Spinal cord (tissue), 10 donors: Measurements from ENCODE around the gene SSH2. TPM values are rescaled to one million over a fixed set of nuclear protein-coding genes. Genes with fewer than 3 reads are reported as not detected.
"Not testable (repeated sequence)": the region's sequence is repeated elsewhere in the genome, so short reads cannot be mapped to it uniquely, and the experiment has no call there.

ENCODE experiments used
- DNase-seq, 6 donors: peaks; one replicate each; pipeline versions ENCODE4 v3.0.0 to v3.0.0-alpha.2; 2013 to 2015; ENCODE audit warnings: low spot score in 6 of 6, low read depth in 4 of 6
- H3K27ac ChIP-seq: one replicate; pipeline ENCODE4 v1.5.1; 2013; ENCODE audit warnings: low read depth, low read length, control low read depth
- H3K27me3 ChIP-seq: one replicate; pipeline ENCODE4 v1.6.1; 2013; ENCODE audit warnings: low read length; ENCODE audit not compliant: control insufficient read depth, insufficient read depth
- H3K36me3 ChIP-seq: one replicate; pipeline ENCODE4 v1.6.1; 2013; ENCODE audit warnings: low read length; ENCODE audit not compliant: control insufficient read depth, insufficient read depth
- H3K4me1 ChIP-seq: one replicate; pipeline ENCODE4 v1.6.1; 2013; ENCODE audit warnings: low read length; ENCODE audit not compliant: control insufficient read depth, insufficient read depth
- H3K4me3 ChIP-seq: one replicate; pipeline ENCODE4 v1.5.1; 2013; ENCODE audit warnings: low read depth, low read length, control low read depth
- H3K9me3 ChIP-seq: one replicate; pipeline ENCODE4 v1.6.1; 2013; ENCODE audit warnings: low read length; ENCODE audit not compliant: control insufficient read depth, insufficient read depth
- WGBS: methylation state at CpG from one replicate; pipeline ENCODE4 v1.1.5; 2013; ENCODE audit warnings: missing lambda C conversion rate; ENCODE audit not compliant: insufficient coverage; 5-methylcytosine and 5-hydroxymethylcytosine counted together
- polyA plus RNA-seq, 2 donors: library from polyadenylated mRNA; unstranded; fragments of 120-200 nt; gene quantifications; one replicate each; pipeline ENCODE4 v1.2.1, GENCODE V29; 2013; ENCODE audit not compliant: insufficient read length in 2 of 2
- total RNA-seq, 2 donors: library from RNA; depleted of rRNA in 1 of 2; stranded (reverse); fragments of 120-200 nt in 1 of 2; fragments of >200 nt in 1 of 2; gene quantifications; one replicate each; pipeline versions ENCODE4 v1.2.3 to v1.2.4, GENCODE V29; 2013 to 2014
- donor health status: healthy.

The SSH2 gene
- total and polyA plus RNA-seq, 4 donors: 22.5 to 26.6 (median 23.4) TPM

DNA sequence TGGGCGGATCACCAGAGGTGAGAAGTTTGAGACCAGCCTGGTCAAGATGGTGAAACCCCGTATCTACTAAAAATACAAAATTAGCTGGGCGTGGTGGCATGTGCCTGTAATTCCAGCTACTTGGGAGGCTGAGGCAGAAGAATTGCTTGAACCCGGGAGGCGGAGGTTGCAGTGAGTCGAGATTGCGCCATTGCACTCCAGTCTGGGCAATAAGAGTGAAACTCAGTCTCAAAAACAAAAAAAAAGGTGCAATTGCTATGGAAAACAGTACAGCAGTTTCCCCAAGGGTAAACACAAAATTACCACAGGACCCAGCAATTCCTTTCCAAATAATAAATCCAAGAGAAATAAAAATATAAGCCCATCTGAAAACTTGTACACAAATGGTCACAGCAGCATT is 278.1 kb downstream of the SSH2 start:
- 100% methylated on average over 4 of the region's 7 CpGs for whole genome bisulfite sequencing
- H3K4me1 ChIP-seq, H3K27ac ChIP-seq, H3K27me3 ChIP-seq, H3K9me3 ChIP-seq, H3K4me3 ChIP-seq, H3K36me3 ChIP-seq, DNase-seq: not testable (repeated sequence)

DNA sequence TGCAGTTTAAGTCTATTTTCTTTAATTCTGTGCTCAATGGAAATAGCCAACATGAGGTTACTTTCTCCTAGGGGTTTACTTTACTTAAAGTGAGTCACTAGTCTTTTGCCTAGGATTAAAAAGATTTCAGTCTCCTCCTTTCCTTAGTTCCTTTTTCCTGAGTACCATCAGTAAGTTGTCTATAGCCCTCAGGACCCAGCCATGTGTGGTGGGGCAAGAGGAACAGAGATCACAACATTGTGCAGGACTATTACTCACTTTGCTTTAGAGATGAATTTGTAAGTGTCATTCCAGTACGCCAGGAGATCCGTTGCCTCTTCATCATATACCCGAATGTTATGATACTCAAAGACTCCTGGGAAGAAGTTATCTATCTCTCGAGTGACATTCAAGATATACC is 279.6 kb downstream of the SSH2 start:
- Histone ChIP-seq H3K27ac (no peak overlapping the region), H3K4me3 (no peak overlapping the region), H3K36me3 (peaks cover 6% of the 10 kb centered on the region), H3K4me1 (no peaks in the 10 kb centered on the region), H3K9me3 (no peaks in the 10 kb centered on the region), H3K27me3 (no peaks in the 10 kb centered on the region)
- WGBS: 93% methylated on average over 3 of the region's 4 CpGs
- no peak for DNase-seq

DNA sequence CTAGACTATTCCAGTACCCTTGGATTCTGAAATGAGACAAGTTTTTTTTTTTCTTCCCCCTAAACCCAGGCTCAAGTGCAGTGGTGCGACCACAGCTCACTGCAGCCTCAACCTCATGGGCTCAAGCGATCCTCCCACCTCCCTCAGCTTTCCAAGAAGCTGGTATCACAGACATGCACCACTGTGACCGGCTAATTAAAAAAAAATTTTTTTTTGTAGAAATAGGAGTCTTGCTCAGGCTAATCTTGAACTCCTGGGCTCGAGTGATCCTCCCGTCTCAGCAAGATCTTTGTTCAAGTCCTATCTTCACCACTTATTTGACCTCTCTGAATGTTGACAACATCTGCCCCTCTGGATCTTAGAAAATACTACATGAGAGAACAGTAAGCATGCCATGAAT is 280.7 kb downstream of the SSH2 start:
- Histone ChIP-seq H3K4me3 (no peak overlapping the region), H3K27ac (no peak overlapping the region), H3K9me3 (no peaks in the 10 kb centered on the region), H3K36me3 (peaks cover 6% of the 10 kb centered on the region), H3K4me1 (no peaks in the 10 kb centered on the region), H3K27me3 (no peaks in the 10 kb centered on the region)
- WGBS: 100% methylated on average over 1 of the region's 5 CpGs
- DNase-seq: no peak

DNA sequence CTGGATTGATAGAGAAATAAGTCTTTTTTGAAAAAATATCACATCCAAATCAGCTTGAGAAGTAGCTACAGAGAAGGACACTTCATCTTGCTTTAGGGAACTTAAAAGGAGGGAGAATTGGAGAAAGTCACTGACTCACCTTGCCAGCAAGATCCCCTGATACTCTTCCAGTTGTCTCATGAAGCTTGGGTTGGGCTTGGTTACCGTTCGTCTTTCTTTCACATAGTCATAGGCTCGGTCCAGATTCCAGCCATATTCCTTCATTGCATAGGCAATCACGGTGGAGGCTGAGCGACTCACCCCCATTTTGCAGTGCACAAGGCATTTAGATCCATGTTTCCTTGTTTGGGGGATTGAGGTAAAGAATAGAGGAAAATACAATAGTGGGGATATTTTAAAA is 282.0 kb downstream of the SSH2 start:
- WGBS: no CpG with 5 or more reads among the region's 5 CpGs
- Histone ChIP-seq H3K4me3 (no peak overlapping the region), H3K27me3 (no peaks in the 10 kb centered on the region), H3K36me3 (peaks cover 6% of the 10 kb centered on the region), H3K27ac (no peak overlapping the region), H3K9me3 (no peaks in the 10 kb centered on the region), H3K4me1 (no peaks in the 10 kb centered on the region)
- DNase-seq: no peak

GRCh38 chr17:29645515-29646051 is 284.4 kb downstream of the SSH2 start:
- 88% methylated on average over 2 of the region's 5 CpGs for WGBS
- Histone ChIP-seq H3K36me3 (peaks cover 6% of the 10 kb centered on the region), H3K9me3 (no peaks in the 10 kb centered on the region), H3K4me3 (no peak overlapping the region), H3K27ac (peak overlapping the region; percentile 30), H3K27me3 (no peaks in the 10 kb centered on the region), H3K4me1 (no peaks in the 10 kb centered on the region)
- DNase-seq: peak in 1 of 6 donors; percentile 66

GRCh38 chr17:29643817-29644160 is 286.2 kb downstream of the SSH2 start:
- peaks cover 5% of the 10 kb centered on the region for H3K4me1 ChIP-seq
- H3K9me3 ChIP-seq: no peaks in the 10 kb centered on the region
- no peak overlapping the region for H3K27ac ChIP-seq
- H3K27me3 ChIP-seq: no peaks in the 10 kb centered on the region
- peaks cover 6% of the 10 kb centered on the region for H3K36me3 ChIP-seq
- DNase-seq: no peak
- WGBS: no CpG with 5 or more reads among the region's 1 CpG
- no peak overlapping the region for H3K4me3 ChIP-seq

DNA sequence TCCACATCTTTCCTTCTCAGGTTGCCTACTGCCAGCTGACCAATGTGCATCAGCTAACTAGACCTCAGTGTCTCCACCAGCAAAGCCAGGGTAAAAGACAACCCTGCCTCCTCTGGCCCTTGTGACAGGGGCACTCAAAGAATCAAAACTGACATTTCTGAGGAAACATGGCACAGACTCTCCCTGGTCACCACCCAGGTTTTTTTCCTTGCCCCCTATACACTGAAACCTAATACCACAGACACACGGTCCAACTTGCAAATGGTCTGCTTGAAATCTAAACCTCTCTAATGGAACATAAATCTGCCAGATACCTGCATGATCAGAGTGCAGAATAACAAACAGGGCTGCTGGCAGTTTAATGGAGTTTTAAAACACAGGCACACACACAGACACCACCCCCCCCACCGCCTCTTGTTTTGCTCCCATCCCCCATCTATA is 287.8 kb downstream of the SSH2 start:
- Histone ChIP-seq H3K36me3 (peaks cover 9% of the 10 kb centered on the region), H3K4me3 (no peak overlapping the region), H3K9me3 (no peaks in the 10 kb centered on the region), H3K4me1 (peaks cover 5% of the 10 kb centered on the region), H3K27ac (no peak overlapping the region), H3K27me3 (no peaks in the 10 kb centered on the region)
- no peak for DNase-seq
- WGBS: 33% methylated on average over 1 of the region's 2 CpGs

GRCh38 chr17:29640981-29641642 is 288.9 kb downstream of the SSH2 start:
- no peaks in the 10 kb centered on the region for H3K9me3 ChIP-seq
- no peak overlapping the region for H3K4me3 ChIP-seq
- H3K36me3 ChIP-seq: peaks cover 5% of the 10 kb centered on the region
- H3K27me3 ChIP-seq: no peaks in the 10 kb centered on the region
- 97% methylated on average over 3 of the region's 7 CpGs for WGBS
- no peak for DNase-seq
- peaks cover 5% of the 10 kb centered on the region for H3K4me1 ChIP-seq
- no peak overlapping the region for H3K27ac ChIP-seq

DNA sequence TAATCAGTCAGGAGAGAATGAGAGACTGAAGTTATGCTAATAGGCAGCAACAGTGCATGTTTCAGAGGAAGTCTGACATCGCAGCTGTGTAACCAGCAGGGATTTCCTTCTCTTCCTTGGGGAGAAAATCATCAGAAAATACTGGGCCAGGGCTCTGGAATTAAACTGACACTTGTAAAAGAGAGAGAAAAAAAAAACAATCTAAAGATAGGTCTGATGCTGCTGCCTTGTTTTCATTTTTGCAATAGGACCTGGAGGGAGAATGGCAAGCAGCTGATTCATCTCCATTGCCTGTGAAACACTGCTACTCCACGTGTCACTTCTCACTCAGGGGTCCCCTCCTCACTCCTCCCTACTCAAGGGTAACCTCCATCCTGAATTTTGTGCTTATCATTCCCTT is 289.6 kb downstream of the SSH2 start:
- Histone ChIP-seq H3K4me1 (peaks cover 5% of the 10 kb centered on the region), H3K27ac (peak overlapping the region; percentile 47), H3K9me3 (no peaks in the 10 kb centered on the region), H3K4me3 (no peak overlapping the region), H3K36me3 (peaks cover 7% of the 10 kb centered on the region), H3K27me3 (no peaks in the 10 kb centered on the region)
- DNase-seq: no peak
- WGBS: 63% methylated on average over 1 of the region's 2 CpGs

GRCh38 chr17:29633886-29634285 is 296.1 kb downstream of the SSH2 start:
- no peaks in the 10 kb centered on the region for H3K9me3 ChIP-seq
- no peak overlapping the region for H3K4me3 ChIP-seq
- 40% methylated on average over 1 of the region's 3 CpGs for WGBS
- H3K4me1 ChIP-seq: peaks cover 4% of the 10 kb centered on the region
- no peak overlapping the region for H3K27ac ChIP-seq
- no peak for DNase-seq
- H3K36me3 ChIP-seq: peaks cover 38% of the 10 kb centered on the region
- H3K27me3 ChIP-seq: no peaks in the 10 kb centered on the region
